ENCODE measurements around the gene KHDC4.
A peak's percentile ranks its signal among the peaks of the same experiment; 100 is the strongest.

The KHDC4 gene

DNA sequence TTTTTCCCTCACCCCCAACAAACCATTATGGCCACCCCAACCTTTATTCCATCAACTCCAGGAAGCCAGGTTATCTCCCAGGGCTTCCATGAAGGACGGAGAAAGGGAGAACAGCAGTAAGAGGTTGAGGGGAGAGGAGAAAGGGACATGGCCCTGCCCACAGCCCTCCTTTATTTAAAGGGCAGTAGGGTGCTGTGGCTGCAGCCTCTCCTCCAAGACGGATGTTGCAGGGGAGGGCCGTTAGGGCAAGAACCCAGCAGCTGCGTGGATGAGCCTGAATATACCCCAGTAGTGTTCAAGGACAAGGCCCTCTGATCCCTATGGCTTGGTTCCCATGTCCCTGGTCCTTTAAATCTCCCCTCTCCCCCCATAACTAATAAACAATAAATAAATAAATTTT lies 13.1 kb upstream of the KHDC4 start (continued):
- TF ChIP-seq ZNF416 (tag by site-specific recombination; IDR thresholded peaks at IDR 0.05) = no peak
- TF ChIP-seq ZBTB17 (tag by site-specific recombination; IDR thresholded peaks at IDR 0.05) = no peak

DNA sequence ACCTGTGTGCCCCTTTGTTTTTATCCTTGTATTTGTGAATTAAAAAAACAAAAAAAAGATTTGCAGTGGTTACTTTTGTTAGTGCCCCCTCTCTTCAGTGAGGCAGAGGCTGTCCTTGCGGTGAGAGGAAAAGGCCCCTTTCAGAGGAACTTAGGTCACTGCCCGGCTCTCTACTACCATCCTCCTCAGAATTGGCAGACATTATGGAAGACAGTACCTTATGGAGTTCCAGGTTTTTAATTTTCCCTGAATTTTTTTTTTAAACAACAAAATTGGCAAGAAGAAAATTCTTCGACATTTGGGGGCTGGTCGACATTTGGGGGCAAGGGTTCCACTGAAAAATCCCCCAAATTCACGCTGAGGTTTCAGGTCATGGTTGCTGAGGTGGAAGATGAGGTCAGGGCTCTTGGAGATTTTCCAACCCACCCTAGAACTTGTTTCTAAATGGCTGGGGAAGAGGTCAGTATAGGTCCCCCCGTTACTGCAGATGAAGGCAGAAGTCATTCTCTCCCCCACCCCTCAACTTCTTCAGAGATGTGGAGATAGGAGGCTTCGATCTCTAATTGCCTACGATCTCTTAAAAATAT lies 12.5 kb upstream of the KHDC4 start:
- no peaks in the 10 kb centered on the region for H3K9me3 ChIP-seq (ENCODE audit: control insufficient read depth, insufficient read depth, low read depth, low read length)
- no peak overlapping the region for H3K4me3 ChIP-seq (ENCODE audit: low read depth, low read length)
- no peak for TF ChIP-seq HOXC10 (CRISPR knock-in tag; IDR thresholded peaks at IDR 0.05)
- TF ChIP-seq ZNF292 (tag by site-specific recombination; IDR thresholded peaks at IDR 0.05; ENCODE audit: borderline replicate concordance, low read depth) = no peak
- no peak for TF ChIP-seq ZNF416 (tag by site-specific recombination; IDR thresholded peaks at IDR 0.05)
- TF ChIP-seq, protein P1, sequence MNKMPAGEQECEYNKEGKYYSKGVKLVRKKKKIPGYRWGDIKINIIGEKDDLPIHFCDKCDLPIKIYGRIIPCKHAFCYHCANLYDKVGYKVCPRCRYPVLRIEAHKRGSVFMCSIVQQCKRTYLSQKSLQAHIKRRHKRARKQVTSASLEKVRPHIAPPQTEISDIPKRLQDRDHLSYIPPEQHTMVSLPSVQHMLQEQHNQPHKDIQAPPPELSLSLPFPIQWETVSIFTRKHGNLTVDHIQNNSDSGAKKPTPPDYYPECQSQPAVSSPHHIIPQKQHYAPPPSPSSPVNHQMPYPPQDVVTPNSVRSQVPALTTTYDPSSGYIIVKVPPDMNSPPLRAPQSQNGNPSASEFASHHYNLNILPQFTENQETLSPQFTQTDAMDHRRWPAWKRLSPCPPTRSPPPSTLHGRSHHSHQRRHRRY (tag by site-specific recombination; IDR thresholded peaks at IDR 0.05) = no peak
- peaks cover 22 to 52% of the 10 kb centered on the region in 2 experiments for H3K36me3 ChIP-seq (ENCODE audit: control insufficient read depth in 2 of 2, insufficient read depth in 1 of 2, low read length in 2 of 2)
- H3K27ac ChIP-seq (ENCODE audit: extremely low read depth, low read depth, low read length) = no peak overlapping the region
- POLR2A ChIA-PET = interaction anchor here (0.5 kb wide), 1 partner anchor 31 kb away, joined by 3 read pairs; the partner anchor contains the start of gene ARHGEF2
- H3K4me1 ChIP-seq (ENCODE audit: control insufficient read depth, insufficient read depth, low read length) = peaks cover under 1% of the 10 kb centered on the region; the same call in 1 of the 2 replicates
- CTCF ChIA-PET = no interaction called here

DNA sequence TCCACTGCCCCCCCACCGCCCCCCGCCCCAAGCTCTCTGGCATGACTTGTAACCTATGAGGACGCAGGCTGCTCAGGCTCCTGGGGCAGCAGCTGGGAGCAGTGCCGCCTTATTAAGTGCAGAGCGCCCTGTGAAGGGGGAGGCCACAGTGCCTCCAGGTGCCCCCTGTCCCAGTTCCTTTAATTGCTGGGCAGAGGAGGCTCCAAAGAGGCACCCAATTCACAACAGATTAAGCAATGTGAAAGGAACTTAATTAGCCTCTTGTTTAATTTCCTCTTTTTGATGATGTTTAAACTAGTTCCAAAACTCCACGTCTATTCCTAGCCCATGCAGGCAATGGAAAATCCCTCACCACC lies 10.2 kb upstream of the KHDC4 start:
- no peak overlapping the region for H3K4me3 ChIP-seq (ENCODE audit: low read depth, low read length)
- peaks cover 19% of the 10 kb centered on the region for H3K4me1 ChIP-seq (ENCODE audit: control insufficient read depth, insufficient read depth, low read length)
- peaks cover 9 to 31% of the 10 kb centered on the region in 2 experiments for H3K36me3 ChIP-seq (ENCODE audit: control insufficient read depth in 2 of 2, insufficient read depth in 1 of 2, low read length in 2 of 2)
- CTCF ChIA-PET = interaction anchor here (0.6 to 1.9 kb wide), 7 partner anchors 15 to 973 kb away, joined by 3 to 7 read pairs (median 4); no protein-coding TSS in a partner anchor
- POLR2A ChIA-PET = interaction anchor here (0.8 to 2.4 kb wide), 4 partner anchors 10 to 129 kb away, joined by 3 to 10 read pairs (median 4); partner anchors contain the start of gene KHDC4
- H3K27ac ChIP-seq (ENCODE audit: extremely low read depth, low read depth, low read length) = peak overlapping the region; percentile 26; the same call in 1 of the 2 replicates
- no peaks in the 10 kb centered on the region for H3K9me3 ChIP-seq (ENCODE audit: control insufficient read depth, insufficient read depth, low read depth, low read length)
- TF ChIP-seq SALL2 (tag by site-specific recombination; IDR thresholded peaks at IDR 0.05; ENCODE audit: borderline replicate concordance) = no peak
- no peak for TF ChIP-seq ZNF10 (tag by site-specific recombination; IDR thresholded peaks at IDR 0.05)
- no peak for TF ChIP-seq ZFP37 (tag by site-specific recombination; IDR thresholded peaks at IDR 0.05)
- no peak for TF ChIP-seq ZSCAN30 (tag by site-specific recombination; IDR thresholded peaks at IDR 0.05)
- TF ChIP-seq ZNF423 (tag by site-specific recombination; IDR thresholded peaks at IDR 0.05) = no peak
- no peak for TF ChIP-seq ZNF837 (tag by site-specific recombination; IDR thresholded peaks at IDR 0.05)
- no peak for TF ChIP-seq ZNF433 (tag by site-specific recombination; IDR thresholded peaks at IDR 0.05; ENCODE audit: low read depth)
- TF ChIP-seq, protein P2, sequence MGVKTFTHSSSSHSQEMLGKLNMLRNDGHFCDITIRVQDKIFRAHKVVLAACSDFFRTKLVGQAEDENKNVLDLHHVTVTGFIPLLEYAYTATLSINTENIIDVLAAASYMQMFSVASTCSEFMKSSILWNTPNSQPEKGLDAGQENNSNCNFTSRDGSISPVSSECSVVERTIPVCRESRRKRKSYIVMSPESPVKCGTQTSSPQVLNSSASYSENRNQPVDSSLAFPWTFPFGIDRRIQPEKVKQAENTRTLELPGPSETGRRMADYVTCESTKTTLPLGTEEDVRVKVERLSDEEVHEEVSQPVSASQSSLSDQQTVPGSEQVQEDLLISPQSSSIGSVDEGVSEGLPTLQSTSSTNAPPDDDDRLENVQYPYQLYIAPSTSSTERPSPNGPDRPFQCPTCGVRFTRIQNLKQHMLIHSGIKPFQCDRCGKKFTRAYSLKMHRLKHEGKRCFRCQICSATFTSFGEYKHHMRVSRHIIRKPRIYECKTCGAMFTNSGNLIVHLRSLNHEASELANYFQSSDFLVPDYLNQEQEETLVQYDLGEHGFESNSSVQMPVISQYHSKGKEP (tag by site-specific recombination; IDR thresholded peaks at IDR 0.05) = no peak
- TF ChIP-seq, protein P3, sequence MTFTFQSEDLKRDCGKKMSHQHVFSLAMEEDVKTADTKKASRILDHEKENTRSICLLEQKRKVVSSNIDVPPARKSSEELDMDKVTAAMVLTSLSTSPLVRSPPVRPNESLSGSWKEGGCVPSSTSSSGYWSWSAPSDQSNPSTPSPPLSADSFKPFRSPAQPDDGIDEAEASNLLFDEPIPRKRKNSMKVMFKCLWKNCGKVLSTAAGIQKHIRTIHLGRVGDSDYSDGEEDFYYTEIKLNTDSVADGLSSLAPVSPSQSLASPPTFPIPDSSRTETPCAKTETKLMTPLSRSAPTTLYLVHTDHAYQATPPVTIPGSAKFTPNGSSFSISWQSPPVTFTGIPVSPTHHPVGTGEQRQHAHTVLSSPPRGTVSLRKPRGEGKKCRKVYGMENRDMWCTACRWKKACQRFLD (tag by site-specific recombination; IDR thresholded peaks at IDR 0.05) = no peak
- TF ChIP-seq ZNF768 (tag by site-specific recombination; IDR thresholded peaks at IDR 0.05) = no peak
- no peak for TF ChIP-seq ZNF341 (tag by site-specific recombination; IDR thresholded peaks at IDR 0.05; ENCODE audit: low read depth)
- TF ChIP-seq GLI2 (tag by site-specific recombination; IDR thresholded peaks at IDR 0.05; ENCODE audit: borderline replicate concordance, low read depth) = no peak
- TF ChIP-seq, protein P4, sequence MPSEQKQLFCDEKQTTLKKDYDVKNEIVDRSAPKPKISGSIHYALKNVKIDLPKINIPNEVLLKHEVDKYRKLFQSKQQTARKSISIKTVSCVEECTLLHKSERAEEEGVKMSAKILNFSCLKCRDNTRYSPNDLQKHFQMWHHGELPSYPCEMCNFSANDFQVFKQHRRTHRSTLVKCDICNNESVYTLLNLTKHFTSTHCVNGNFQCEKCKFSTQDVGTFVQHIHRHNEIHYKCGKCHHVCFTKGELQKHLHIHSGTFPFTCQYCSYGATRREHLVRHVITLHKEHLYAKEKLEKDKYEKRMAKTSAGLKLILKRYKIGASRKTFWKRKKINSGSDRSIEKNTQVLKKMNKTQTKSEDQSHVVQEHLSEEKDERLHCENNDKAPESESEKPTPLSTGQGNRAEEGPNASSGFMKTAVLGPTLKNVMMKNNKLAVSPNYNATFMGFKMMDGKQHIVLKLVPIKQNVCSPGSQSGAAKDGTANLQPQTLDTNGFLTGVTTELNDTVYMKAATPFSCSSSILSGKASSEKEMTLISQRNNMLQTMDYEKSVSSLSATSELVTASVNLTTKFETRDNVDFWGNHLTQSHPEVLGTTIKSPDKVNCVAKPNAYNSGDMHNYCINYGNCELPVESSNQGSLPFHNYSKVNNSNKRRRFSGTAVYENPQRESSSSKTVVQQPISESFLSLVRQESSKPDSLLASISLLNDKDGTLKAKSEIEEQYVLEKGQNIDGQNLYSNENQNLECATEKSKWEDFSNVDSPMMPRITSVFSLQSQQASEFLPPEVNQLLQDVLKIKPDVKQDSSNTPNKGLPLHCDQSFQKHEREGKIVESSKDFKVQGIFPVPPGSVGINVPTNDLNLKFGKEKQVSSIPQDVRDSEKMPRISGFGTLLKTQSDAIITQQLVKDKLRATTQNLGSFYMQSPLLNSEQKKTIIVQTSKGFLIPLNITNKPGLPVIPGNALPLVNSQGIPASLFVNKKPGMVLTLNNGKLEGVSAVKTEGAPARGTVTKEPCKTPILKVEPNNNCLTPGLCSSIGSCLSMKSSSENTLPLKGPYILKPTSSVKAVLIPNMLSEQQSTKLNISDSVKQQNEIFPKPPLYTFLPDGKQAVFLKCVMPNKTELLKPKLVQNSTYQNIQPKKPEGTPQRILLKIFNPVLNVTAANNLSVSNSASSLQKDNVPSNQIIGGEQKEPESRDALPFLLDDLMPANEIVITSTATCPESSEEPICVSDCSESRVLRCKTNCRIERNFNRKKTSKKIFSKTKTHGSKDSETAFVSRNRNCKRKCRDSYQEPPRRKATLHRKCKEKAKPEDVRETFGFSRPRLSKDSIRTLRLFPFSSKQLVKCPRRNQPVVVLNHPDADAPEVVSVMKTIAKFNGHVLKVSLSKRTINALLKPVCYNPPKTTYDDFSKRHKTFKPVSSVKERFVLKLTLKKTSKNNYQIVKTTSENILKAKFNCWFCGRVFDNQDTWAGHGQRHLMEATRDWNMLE (tag by site-specific recombination; conservative IDR thresholded peaks at IDR 0.05; ENCODE audit: low read depth) = no peak
- TF ChIP-seq, protein P5, sequence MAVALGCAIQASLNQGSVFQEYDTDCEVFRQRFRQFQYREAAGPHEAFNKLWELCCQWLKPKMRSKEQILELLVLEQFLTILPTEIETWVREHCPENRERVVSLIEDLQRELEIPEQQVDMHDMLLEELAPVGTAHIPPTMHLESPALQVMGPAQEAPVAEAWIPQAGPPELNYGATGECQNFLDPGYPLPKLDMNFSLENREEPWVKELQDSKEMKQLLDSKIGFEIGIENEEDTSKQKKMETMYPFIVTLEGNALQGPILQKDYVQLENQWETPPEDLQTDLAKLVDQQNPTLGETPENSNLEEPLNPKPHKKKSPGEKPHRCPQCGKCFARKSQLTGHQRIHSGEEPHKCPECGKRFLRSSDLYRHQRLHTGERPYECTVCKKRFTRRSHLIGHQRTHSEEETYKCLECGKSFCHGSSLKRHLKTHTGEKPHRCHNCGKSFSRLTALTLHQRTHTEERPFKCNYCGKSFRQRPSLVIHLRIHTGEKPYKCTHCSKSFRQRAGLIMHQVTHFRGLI (tag by site-specific recombination; IDR thresholded peaks at IDR 0.05) = no peak

Measured in HEK293 (cell line).